GM21423 (cell line): ENCODE results near the gene TAS2R60.
"Not testable (repeated sequence)": the region's sequence is repeated elsewhere in the genome, so short reads cannot be mapped to it uniquely, and the experiment has no call there.

Experiments used
- ATAC-seq: cut with Tn5 transposase; IDR thresholded peaks from one replicate; pipeline ENCODE4 v1.9.1; 2021; ENCODE audit warnings: mild to moderate bottlenecking, moderate library complexity; ENCODE audit not compliant: unreplicated experiment

Gene TAS2R60, protein sequence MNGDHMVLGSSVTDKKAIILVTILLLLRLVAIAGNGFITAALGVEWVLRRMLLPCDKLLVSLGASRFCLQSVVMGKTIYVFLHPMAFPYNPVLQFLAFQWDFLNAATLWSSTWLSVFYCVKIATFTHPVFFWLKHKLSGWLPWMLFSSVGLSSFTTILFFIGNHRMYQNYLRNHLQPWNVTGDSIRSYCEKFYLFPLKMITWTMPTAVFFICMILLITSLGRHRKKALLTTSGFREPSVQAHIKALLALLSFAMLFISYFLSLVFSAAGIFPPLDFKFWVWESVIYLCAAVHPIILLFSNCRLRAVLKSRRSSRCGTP

DNA sequence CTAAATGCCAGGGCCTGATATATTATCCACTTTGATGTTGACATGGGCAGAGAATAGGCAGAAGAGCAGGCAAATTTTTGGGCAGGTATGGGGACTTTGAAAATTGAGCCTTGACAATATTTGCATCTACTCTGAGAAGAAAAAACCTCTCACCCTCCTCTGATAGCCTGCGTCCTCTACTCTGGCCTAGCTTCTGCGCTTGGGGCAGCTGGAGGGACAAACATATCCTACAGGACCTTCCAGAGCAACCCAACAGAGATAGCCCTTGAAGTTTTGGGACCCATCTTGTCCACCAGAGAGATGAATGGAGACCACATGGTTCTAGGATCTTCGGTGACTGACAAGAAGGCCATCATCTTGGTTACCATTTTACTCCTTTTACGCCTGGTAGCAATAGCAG, at the start of gene TAS2R60:
Gene TAS2R60 (plus strand): TSS at position 301 of the 400 bp plus-strand sequence. CDS start 0 bp downstream, at position 301.
- ATAC-seq = no peak

DNA sequence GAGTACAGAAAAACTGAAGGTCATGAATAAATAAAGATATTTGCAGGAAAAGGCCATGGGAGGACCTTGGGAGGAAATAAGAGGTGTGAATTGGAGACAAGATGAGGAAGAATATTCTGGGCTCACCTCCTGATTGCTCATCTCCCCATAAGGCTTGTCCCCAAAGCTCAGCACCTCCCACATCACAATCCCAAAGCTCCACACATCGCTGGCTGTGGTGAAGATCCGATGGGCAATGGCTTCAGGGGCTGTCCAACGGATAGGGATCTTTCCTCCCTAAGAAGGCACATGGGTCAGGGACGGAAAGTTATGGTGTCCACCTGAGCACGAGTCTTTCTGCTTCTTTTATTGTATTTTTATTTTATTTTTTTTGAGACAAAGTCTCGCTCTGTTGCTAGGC, 49.2 kb upstream of the TAS2R60 start:
- ATAC-seq = no peak

DNA sequence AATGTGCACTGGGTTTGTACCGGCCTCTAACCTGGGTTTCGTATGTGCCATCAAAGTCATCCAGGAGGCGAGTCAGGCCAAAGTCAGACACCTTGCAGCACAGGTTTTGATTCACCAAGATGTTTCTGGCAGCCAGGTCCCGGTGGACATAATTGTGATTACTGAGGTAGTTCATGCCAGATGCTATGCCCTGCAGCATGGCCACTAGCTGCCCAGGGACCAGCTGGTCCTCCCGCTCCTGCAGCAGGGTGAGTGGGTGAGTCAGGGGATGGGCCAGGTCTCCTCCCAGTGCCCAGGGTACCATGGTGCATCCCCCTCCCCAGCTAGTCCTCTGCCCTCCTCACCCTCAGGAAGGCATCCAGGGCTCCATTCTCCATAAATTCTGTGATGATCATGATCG, 48.5 kb upstream of the TAS2R60 start:
- ATAC-seq = no peak

DNA sequence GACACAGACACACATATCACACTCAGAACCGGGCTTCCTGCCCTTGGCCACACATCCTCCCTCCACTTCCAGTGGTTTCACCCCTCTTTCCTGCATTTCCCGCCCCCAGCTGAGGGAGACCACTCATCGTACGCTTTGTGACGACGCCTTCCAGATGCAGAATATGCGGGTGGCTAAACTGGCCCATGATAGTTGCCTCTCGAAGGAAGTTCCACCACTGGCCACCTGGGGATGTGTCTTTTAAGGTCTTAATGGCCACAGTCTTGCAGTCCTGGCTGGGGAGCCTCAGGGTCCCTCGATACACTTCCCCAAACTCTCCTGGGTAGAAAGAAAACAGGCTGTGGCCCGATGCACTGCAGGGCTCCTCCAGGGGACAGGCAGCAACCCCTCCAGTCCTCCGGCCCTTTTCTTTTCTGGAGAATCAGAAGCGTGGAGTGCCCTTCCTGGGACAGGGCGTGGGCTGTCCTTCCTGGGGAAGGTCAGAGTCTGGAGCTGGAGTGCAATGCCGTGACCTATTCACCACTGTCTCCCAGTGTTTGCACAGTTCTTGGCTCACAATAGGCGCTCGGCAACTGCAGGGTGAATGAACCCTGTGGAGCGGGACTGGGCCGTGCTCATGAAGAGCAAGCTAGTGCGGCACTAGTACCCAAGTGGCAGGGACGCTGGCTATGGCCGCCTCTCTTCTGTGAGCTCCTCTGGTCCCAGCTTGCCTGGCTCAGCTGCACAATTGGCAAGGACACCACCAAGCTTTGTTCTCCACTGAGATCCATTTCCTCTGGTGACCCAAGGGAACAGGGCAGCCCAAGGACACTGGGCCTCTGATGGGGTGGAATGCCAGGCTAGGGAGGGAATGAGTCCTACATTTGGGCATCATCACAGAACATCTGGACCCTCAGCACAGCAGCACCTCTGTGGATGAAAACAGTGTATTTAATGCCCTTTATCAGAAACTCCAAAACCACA, 47.8 kb upstream of the TAS2R60 start:
- ATAC-seq = no peak

DNA sequence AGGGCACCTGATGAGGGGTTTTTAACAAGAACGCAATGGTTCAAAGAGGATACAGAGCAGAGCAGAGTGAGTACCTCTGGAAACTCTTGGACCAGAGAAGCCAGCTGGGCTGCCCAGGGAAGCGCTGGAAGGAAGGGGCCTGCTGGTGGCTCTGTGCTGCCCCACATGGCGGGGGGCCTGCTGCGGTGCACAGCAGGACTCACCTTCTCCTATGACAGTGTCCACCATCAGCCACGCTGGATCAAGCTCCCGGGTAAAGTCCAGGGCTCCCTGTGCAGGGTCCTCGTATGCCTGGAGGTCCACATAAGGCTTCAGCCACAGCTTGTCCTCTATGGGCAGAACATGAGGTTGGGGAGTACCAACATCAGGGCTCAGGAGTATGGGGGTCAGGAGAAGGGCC, 47.1 kb upstream of the TAS2R60 start:
- no peak for ATAC-seq

DNA sequence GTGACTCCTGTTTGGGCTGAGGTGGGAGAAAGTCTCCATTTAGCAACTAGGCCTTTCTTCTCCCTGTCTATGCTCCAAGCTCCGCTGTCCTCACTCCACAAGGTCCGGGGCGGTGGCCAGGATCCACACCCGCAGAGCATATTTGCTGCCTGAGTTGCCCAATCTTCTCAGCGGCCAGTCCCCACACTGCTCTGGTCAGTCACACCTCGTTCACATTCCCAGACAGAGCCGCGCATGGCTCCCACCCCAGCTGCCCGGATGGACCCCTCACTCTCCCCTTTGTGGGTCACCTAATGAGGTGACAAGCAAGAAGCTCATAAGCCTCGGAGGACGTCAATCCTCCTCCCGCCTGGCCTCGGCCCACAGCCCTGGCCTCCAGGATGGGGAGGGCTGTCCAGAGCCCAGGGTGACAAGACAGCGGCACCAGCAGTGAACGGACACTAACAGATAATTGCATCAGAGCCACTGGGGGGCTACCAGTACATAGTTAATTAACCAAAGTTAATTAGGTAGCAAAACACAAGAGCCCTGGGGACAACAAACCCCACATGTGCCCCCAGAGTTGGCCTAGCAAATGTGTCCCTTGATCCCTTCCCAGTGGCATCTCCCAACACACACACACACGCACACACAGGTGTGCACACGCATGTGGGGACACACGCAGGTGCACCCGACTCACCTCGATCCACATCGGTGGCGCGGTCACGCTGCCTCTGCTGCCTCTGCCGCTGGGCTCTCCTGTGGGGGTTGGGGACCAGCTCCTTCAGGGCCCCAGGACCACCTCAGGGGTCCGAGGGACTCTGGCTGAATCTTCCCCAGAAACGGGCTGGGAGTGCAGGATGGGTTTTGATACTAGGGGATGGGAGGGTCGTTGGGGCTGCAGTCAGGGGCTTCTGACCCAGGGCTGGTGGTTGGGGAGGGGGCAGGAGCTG, 46.4 kb upstream of the TAS2R60 start:
- no peak for ATAC-seq

DNA sequence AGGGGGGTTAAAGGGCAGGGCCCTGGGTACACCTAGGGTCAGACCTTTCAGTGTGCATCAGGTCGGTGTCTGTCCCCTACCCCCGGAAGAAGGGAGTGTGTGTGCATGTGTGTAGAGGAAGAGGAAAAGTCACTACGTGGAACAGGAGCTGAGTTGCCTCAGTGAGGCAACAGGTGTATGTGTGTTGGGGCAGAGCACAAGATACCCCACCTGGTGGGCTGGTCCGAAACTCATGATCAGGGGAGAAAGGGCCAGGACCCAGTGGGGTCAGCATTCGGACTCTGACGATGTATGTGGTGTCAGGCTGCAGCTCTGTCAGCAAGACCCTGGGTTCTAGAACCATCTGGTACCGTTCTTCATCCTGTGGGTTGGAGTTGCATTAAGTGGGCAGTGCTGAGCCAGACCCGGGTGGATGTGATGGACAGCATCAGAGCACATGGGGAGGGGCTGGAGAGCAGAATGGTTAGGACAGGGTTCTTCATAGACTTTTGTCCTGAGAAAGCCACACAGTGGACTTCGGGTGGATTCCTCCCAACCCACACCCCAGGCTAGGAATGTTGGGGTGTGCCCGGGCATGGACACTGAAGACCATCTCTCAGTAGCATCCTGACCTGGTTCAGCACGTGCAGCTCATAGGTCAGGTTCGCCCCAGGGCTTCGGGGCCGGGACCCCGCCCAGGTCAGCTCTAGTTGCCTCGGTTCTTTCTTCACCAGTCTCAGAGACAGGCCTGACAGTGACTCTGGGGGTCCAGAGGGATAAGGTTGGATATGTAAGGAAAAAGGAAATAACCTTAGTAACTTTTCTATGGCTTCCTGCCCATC, 45.3 kb upstream of the TAS2R60 start:
- no peak for ATAC-seq

DNA sequence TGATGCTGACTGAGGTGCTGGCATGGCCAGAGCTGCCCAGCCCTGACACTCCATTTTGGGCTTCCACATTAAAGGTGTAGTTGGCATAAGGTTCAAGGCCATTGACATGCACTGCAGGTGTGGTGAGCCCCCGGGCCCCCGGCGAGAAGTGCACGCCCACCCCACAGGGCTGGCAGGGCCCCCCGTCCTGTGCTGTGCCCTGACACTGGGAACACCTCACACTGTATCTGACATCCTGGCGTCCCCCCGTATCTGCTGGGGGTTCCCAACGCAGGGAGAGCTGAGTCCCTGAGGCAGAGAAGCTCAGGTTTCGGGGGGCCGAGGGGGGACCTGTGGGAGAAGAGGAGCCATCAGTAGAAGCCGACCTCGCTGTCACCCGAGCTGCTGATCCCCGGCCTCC, 44.6 kb upstream of the TAS2R60 start:
- ATAC-seq = no peak

DNA sequence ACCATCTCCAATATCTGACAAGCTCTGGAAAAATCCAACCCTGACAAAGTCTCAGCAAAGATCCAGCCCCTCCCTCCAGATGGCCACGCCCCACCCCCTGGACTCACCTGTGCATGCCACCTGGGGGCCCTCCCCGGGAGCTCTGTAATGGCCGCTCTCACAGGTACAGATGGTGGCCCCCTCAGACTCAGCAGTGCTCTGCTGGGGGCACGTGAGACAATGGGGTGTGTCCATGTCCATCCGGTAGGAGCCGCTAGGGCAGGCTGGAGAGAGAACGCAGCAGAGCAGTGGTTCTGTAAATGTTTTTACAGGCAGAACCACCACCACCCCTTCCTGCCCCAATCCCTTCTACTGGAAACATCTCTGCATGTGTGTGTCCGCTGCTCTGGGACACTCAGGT, 44.1 kb upstream of the TAS2R60 start:
- no peak for ATAC-seq

DNA sequence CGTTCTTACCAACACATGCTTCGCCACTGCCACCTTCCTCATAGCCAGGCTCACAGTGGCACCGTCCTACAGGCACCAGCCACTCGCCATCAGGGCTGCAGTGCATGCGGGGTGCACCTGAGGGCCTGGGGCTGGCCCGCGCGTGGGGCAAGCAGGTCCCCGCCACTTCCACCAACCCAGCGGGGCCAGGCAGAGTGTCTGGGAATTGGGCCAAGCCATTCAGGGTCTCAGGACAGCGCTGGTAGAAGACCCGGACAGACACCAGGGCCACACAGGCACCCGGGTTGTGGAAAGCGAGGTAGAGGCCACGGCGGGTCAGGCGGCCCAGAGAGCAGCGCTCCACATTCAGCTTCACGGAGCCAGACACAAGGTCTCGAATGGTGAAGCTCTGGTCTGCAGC, 43.6 kb upstream of the TAS2R60 start:
- ATAC-seq = no peak

DNA sequence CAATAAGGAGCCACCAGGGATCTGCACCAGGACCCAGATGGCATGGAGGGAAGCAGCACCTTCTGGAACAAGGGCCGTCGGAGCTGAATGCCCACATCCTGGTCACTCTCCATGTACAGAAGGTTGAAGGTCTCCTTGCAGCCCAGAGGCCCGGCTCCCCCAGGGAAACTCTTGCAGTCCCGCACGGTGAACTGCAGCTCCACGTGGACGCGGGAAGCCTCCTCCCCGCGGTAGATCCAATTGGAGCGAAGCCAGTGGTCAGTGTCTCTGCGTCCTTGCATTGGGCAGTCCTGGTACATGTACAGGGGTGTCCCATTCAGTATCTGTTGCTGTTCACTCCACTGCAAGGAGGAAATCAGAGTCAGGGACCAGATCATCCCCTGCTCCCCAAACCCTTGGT, 42.0 kb upstream of the TAS2R60 start:
- no peak for ATAC-seq

DNA sequence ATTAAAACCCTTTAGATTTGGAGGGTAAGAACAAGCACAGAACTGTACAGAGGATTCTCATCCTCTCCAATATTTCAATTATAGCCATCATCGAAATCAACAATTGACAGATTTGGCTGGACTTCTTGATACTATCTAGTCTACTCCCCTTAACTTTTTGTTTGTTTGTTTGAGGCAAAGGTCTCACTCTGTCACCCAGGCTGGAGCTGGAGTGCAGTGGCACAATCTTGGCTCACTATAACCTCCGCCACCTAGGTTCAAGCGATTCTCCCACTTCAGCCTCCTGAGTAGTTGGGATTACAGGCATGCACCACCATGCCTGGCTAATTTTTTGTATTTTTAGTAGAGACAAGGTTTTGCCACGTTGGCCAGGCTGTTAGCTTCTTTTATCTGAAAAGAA, 41.0 kb upstream of the TAS2R60 start:
- not testable (repeated sequence) for ATAC-seq

DNA sequence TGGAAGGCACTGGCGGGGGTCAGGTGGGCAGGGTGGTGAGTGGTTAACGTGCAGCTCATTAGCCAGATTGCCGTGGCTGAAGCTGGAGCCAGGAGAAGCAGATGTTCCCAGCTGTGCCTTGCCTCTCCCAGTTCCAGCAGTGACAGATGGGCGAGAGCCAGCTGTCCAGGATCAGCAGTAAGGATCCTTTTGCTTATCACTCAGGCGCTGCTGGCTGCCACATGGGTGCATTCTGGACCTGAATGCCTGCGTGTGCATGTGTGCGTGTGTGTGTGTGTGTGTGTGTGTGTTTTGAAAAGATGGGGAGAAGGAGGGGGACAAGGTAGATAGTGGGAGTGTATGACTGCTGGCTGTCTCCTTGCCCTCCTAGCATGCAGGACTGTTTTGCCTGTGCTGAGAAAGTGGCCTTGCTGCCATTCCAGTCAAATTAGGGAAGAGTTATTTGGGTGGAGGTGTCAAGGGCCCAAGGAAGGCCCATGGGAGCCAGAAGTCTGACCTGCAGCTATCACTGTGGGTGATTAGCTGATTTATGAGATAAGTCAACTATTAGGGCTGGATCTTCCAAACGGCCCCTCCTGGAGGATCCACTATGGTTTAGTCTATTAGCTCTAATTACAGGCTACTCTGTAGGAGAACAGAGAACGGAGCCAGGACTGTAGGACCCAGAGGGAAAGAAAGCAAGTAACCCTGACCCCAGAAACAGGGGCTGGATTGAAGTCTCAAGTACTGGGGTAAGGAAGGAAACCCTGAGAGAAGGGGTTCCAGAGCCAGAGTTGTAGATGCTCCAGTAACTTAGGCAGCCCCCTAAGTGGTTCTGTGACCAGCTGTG, 37.9 kb upstream of the TAS2R60 start:
- no peak for ATAC-seq

DNA sequence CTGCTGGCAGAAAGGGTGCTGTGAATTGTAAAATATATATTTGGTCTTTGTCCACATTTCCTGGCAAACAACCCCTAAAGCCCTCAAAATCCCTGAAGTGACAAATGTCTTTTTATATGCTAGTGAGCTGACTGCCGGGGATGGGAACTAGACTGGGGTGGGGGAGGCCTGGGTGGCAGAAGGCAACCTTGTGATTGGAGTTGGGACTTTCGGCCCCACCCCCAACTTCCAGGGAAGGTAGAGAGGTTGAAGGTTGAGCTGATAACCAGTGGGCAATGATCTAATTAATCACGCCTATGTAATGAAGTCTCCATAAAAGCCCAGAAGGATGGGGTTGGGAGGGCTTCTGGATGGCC, 37.3 kb upstream of the TAS2R60 start:
- no peak for ATAC-seq

DNA sequence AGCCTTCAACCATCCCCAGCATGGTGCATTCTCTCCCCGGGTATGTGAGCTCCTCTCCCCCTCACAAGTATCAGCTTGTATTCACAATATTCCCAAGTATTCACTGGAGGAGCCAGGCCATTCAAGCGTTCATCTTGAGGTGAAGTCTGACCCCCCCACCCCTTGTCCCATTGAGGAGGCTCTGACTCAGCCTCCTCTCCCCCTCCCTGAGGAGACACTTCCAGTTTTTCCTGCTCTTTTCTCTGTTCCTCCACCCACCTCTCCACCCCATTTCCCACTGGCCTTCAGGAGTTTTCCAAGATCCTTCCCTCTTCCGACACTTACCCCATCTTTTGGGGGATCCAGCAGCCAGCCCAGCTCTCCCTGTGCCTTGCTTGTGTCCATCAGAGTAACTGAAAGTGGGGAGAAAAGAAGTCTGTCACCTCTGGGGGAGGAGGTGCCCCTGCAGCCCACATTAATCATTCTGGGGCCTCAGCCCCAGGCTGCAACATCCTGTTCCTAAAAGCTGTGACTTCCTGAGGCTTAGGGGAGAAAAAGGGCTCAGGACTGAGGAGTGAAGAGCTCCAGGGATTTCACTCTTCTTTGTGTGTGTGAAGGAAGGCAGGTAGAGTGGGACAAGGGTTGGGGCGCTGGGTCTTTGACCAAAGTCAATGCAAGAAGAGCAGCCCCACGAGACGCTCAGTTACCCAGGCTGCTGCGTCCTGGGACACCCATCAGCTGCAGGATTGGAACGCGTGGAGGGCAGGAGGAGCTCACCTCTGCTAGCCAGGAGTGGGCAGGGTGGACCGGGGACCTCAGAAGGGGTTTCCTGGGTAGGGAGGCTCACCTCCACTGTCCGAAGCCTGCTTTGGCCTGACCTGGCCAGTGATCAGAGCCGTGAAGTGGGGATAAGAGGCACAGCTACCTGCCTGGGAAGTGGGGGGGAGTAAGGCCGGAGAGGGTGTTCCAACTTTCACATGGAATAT, 35.7 kb upstream of the TAS2R60 start:
- no peak for ATAC-seq

DNA sequence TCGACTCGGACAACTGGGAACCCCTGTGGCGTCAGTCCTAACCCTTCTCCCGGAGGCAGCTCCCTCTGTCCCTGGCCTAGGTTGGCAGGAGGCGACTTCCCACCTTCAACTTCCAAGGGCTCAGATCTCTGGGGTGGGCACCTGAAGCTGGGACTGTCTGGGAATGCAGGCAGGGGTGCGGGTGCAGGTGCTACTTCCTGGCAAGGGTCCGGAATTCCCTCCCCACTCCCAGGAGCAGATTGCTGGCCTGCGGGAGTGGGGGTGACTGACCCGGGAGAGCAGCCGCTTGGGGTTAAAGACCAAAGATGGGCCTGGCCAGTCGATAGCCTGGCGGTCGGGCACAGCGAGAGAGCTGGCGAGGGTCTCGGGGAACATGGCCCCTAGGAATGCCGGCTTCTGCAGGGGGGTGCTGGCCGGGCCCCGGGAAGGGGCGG, 35.0 kb upstream of the TAS2R60 start:
- ATAC-seq = no peak

DNA sequence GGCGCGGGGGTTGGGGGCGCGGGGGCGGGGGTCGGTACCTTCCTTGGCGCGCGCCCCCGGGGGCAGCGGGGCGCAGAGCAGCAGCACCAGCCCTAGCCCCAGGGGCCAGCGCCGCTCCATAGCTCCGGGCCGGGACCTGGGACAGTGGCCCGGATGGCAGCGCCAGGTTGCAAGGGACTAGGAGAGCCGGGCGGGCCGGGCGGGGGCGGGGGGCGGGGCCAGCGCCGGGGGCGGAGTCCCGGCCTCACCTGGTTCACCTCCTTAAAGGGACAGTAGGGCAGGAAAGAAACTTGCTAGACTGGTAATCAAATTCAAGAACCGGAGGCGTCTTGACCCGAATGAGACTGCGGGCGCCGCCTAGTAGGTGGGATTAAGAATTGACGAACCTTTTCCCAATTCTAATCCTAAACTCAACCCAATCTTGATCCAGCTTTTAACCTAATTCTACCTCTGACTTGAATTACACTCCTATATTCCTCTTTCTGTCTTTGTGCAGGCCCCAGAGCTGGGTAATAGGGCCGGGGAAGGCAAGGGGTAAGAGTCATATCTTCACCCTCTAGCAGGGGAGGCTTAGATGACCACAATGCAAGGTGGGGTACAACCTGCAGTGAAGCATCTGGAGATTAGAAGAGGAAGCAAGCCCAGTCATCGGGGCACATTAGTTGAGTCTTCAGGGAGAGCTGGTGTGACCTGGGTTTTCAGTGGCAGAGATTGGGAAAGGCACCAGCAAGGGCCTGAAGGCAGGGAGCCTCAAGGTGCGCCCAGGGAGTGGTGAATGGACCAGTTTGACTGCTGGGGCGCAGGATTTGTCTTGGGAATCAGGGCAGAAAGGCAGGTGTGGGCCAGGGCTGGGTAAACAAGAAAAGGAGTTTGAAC, 34.3 kb upstream of the TAS2R60 start, which contains the start of gene EPHA1:
Gene EPHA1 (minus strand): TSS at position 171 of the 876 bp plus-strand sequence. CDS start 51 bp downstream, at position 120.
- no peak for ATAC-seq
